K562 (cell line): ENCODE results near the gene RABEPK.

Experiments used
- CTCF ChIP-seq, 3 experiments: IDR thresholded peaks in 2 of 3; conservative IDR thresholded peaks in 1 of 3; 2 replicates each; pipeline ENCODE4 v1.5.1; 2011 to 2012; ENCODE audit warnings: low read length in 3 of 3, mild to moderate bottlenecking in 3 of 3, control low read depth in 2 of 3, improper control_type of control experiment in 1 of 3, inconsistent platforms in 1 of 3, low read depth in 1 of 3, mixed read lengths in 1 of 3, moderate library complexity in 1 of 3; ENCODE audit not compliant: insufficient read depth in 2 of 3
- EP300 ChIP-seq: IDR thresholded peaks from 2 replicates; pipeline ENCODE4 v1.6.1; 2012; ENCODE audit warnings: low read length, improper control_type of control experiment
- GATA2 ChIP-seq: sonication (generic); formaldehyde crosslinking; IDR thresholded peaks from 2 replicates; pipeline ENCODE4 v1.4.0; 2020; ENCODE audit warnings: mild to moderate bottlenecking, missing genetic modification reagents
- HDAC2 ChIP-seq: fragments of 450-650 bp; IDR thresholded peaks from 2 replicates; pipeline ENCODE4 v1.6.1; 2016; ENCODE audit warnings: mild to moderate bottlenecking
- POLR2A ChIP-seq: fragments of 450-650 bp; conservative IDR thresholded peaks from 2 replicates; pipeline ENCODE4 v1.6.1; 2016
- SIN3B ChIP-seq: fragments of 450-650 bp; IDR thresholded peaks from 2 replicates; pipeline ENCODE4 v1.6.1; 2017; ENCODE audit warnings: low read depth, mild to moderate bottlenecking, moderate library complexity
- TF ChIP-seq, protein P1 (sequence below): fragments of 450-650 bp; IDR thresholded peaks from 2 replicates; pipeline ENCODE4 v1.6.1; 2016; ENCODE audit warnings: mild to moderate bottlenecking
- TF ChIP-seq, protein P2 (sequence below): fragments of 450-650 bp; IDR thresholded peaks from 2 replicates; pipeline ENCODE4 v1.6.1; 2016; ENCODE audit warnings: low read depth

- no peak for TF ChIP-seq POLR2A
- TF ChIP-seq CTCF (IDR thresholded peaks at IDR 0.05 in 2 of 3, conservative IDR thresholded peaks at IDR 0.05 in 1 of 3; ENCODE audit: insufficient read depth in 2 of 3, low read depth in 1 of 3, low read length in 3 of 3): no peak
- TF ChIP-seq, protein P1, sequence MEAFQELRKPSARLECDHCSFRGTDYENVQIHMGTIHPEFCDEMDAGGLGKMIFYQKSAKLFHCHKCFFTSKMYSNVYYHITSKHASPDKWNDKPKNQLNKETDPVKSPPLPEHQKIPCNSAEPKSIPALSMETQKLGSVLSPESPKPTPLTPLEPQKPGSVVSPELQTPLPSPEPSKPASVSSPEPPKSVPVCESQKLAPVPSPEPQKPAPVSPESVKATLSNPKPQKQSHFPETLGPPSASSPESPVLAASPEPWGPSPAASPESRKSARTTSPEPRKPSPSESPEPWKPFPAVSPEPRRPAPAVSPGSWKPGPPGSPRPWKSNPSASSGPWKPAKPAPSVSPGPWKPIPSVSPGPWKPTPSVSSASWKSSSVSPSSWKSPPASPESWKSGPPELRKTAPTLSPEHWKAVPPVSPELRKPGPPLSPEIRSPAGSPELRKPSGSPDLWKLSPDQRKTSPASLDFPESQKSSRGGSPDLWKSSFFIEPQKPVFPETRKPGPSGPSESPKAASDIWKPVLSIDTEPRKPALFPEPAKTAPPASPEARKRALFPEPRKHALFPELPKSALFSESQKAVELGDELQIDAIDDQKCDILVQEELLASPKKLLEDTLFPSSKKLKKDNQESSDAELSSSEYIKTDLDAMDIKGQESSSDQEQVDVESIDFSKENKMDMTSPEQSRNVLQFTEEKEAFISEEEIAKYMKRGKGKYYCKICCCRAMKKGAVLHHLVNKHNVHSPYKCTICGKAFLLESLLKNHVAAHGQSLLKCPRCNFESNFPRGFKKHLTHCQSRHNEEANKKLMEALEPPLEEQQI: no peak
- TF ChIP-seq, protein P2, sequence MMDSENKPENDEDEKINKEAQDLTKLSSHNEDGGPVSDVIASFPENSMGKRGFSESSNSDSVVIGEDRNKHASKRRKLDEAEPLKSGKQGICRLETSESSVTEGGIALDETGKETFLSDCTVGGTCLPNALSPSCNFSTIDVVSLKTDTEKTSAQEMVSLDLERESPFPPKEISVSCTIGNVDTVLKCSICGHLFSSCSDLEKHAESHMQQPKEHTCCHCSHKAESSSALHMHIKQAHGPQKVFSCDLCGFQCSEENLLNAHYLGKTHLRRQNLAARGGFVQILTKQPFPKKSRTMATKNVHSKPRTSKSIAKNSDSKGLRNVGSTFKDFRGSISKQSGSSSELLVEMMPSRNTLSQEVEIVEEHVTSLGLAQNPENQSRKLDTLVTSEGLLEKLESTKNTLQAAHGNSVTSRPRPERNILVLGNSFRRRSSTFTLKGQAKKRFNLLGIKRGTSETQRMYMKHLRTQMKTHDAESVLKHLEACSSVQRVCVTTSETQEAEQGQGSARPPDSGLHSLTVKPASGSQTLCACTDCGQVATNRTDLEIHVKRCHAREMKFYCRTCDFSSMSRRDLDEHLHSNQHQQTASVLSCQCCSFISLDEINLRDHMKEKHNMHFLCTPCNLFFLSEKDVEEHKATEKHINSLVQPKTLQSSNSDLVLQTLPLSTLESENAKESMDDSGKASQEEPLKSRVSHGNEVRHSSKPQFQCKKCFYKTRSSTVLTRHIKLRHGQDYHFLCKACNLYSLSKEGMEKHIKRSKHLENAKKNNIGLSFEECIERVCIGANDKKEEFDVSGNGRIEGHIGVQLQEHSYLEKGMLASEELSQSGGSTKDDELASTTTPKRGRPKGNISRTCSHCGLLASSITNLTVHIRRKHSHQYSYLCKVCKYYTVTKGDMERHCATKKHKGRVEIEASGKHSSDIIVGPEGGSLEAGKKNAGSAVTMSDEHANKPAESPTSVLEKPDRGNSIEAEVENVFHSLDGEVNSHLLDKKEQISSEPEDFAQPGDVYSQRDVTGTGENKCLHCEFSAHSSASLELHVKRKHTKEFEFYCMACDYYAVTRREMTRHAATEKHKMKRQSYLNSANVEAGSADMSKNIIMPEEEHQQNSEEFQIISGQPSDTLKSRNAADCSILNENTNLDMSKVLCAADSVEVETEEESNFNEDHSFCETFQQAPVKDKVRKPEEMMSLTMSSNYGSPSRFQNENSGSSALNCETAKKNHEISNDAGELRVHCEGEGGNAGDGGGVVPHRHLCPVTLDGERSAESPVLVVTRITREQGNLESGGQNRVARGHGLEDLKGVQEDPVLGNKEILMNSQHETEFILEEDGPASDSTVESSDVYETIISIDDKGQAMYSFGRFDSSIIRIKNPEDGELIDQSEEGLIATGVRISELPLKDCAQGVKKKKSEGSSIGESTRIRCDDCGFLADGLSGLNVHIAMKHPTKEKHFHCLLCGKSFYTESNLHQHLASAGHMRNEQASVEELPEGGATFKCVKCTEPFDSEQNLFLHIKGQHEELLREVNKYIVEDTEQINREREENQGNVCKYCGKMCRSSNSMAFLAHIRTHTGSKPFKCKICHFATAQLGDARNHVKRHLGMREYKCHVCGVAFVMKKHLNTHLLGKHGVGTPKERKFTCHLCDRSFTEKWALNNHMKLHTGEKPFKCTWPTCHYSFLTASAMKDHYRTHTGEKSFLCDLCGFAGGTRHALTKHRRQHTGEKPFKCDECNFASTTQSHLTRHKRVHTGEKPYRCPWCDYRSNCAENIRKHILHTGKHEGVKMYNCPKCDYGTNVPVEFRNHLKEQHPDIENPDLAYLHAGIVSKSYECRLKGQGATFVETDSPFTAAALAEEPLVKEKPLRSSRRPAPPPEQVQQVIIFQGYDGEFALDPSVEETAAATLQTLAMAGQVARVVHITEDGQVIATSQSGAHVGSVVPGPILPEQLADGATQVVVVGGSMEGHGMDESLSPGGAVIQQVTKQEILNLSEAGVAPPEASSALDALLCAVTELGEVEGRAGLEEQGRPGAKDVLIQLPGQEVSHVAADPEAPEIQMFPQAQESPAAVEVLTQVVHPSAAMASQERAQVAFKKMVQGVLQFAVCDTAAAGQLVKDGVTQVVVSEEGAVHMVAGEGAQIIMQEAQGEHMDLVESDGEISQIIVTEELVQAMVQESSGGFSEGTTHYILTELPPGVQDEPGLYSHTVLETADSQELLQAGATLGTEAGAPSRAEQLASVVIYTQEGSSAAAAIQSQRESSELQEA: no peak
- TF ChIP-seq GATA2 (CRISPR knock-in tag): no peak
- TF ChIP-seq SIN3B: no peak
- no peak for TF ChIP-seq HDAC2
- TF ChIP-seq EP300: no peak
These were observed 27.4 kb downstream of the RABEPK start for GRCh38 chr9:125227761-125228160.
